SK-N-SH (cell line): ENCODE results near the gene SLC1A7. TPM values are rescaled to one million over a fixed set of nuclear protein-coding genes. Genes with fewer than 3 reads are reported as not detected.

Source experiments
- CTCF ChIA-PET: fragments of 300-600, 350-600 bp; formaldehyde crosslinking; extraction: SDS; loops from one replicate; lab custom pipeline; 2021; lab: Yijun Ruan, JAX
- POLR2A ChIA-PET: fragments of 350-600 bp; sonication (Branson Sonifier 250); formaldehyde crosslinking; extraction: SDS; loops from one replicate; lab custom pipeline; 2020; ENCODE audit warnings: antibody characterized with exemption, inconsistent platforms; lab: Yijun Ruan, JAX
- DNase-seq: peaks from one replicate; pipeline ENCODE4 v3.0.0; 2012
- H2AFZ ChIP-seq: fragments of 200-600 bp; sonication (generic); 2 replicates; pipeline ENCODE4 v1.8.1; 2016; ENCODE audit warnings: antibody characterized with exemption, mild to moderate bottlenecking, low read depth
- H3F3A ChIP-seq: fragments of 200-600 bp; sonication (generic); replicated peaks from 2 replicates; pipeline ENCODE3; 2016; ENCODE audit warnings: antibody characterized with exemption, mild to moderate bottlenecking; ENCODE audit not compliant: insufficient read depth
- H3K27ac ChIP-seq, 2 experiments: fragments of 200-500 bp in 1 of 2; fragments of 200-600 bp in 1 of 2; sonication (Bioruptor generic) in 1 of 2; sonication (generic), shearing (Covaris generic) in 1 of 2; 2 replicates each; pipeline versions ENCODE4 v1.5.1 to v1.6.1; 2014 to 2016; ENCODE audit warnings: low read depth in 2 of 2, inconsistent platforms in 1 of 2, low read length in 1 of 2, mild to moderate bottlenecking in 1 of 2, mixed read lengths in 1 of 2
- H3K27me3 ChIP-seq: fragments of 200-600 bp; sonication (generic), shearing (Covaris generic); 2 replicates; pipeline ENCODE4 v1.6.1; 2016; ENCODE audit warnings: mixed run types; ENCODE audit not compliant: insufficient read depth
- H3K36me3 ChIP-seq, 2 experiments: fragments of 200-500 bp in 1 of 2; fragments of 200-600 bp in 1 of 2; sonication (Bioruptor generic) in 1 of 2; sonication (generic) in 1 of 2; replicated peaks in 1 of 2; 2 replicates each; pipeline versions ENCODE3 to v1.5.1; 2014 to 2016; ENCODE audit warnings: low read length in 1 of 2, mild to moderate bottlenecking in 1 of 2; ENCODE audit not compliant: insufficient read depth in 2 of 2, control insufficient read depth in 1 of 2
- H3K4me1 ChIP-seq, 2 experiments: fragments of 200-500 bp in 1 of 2; fragments of 200-600 bp in 1 of 2; sonication (Bioruptor generic) in 1 of 2; sonication (generic), shearing (Covaris generic) in 1 of 2; 2 replicates each; pipeline versions ENCODE4 v1.5.1 to v1.6.1; 2014 to 2016; ENCODE audit warnings: low read depth in 1 of 2, low read length in 1 of 2, mixed run types in 1 of 2; ENCODE audit not compliant: insufficient read depth in 2 of 2, control insufficient read depth in 1 of 2
- H3K4me2 ChIP-seq: fragments of 200-600 bp; sonication (generic), shearing (Covaris generic); 2 replicates; pipeline ENCODE4 v1.6.1; 2017; ENCODE audit warnings: mixed run types
- H3K4me3 ChIP-seq, 2 experiments: fragments of 200-500 bp in 1 of 2; fragments of 200-600 bp in 1 of 2; sonication (Bioruptor generic) in 1 of 2; sonication (generic), shearing (Covaris generic) in 1 of 2; 2 replicates each; pipeline versions ENCODE4 v1.5.1 to v1.8.1; 2014 to 2016; ENCODE audit warnings: low read depth in 2 of 2, inconsistent platforms in 1 of 2, low read length in 1 of 2, mild to moderate bottlenecking in 1 of 2, mixed read lengths in 1 of 2, moderate library complexity in 1 of 2
- H3K79me2 ChIP-seq: fragments of 200-600 bp; sonication (generic); 2 replicates; pipeline ENCODE4 v1.8.1; 2017; ENCODE audit warnings: mild to moderate bottlenecking; ENCODE audit not compliant: insufficient read depth
- H3K9ac ChIP-seq: fragments of 200-600 bp; sonication (generic); 2 replicates; pipeline ENCODE4 v1.6.1; 2017; ENCODE audit warnings: mixed run types
- H3K9me2 ChIP-seq: fragments of 200-600 bp; sonication (generic); 2 replicates; pipeline ENCODE4 v1.6.1; 2017; ENCODE audit warnings: mixed run types
- H3K9me3 ChIP-seq: fragments of 200-600 bp; sonication (generic); 2 replicates; pipeline ENCODE4 v1.6.1; 2017; ENCODE audit warnings: mixed run types, mild to moderate bottlenecking, moderate library complexity
- H4K20me1 ChIP-seq: fragments of 200-600 bp; sonication (generic); 2 replicates; pipeline ENCODE4 v1.6.1; 2017; ENCODE audit warnings: mild to moderate bottlenecking, mixed run types; ENCODE audit not compliant: insufficient read depth
- EZH2phosphoT487 ChIP-seq: fragments of 200-600 bp; sonication (generic); IDR thresholded peaks from 2 replicates; pipeline ENCODE4 v1.6.1; 2017; ENCODE audit warnings: low read depth, mixed run types, mild to moderate bottlenecking, antibody characterized with exemption, moderate library complexity, borderline replicate concordance
- FOSL2 ChIP-seq: IDR thresholded peaks from 2 replicates; pipeline ENCODE4 v1.4.0; 2012; ENCODE audit warnings: low read depth, mild to moderate bottlenecking, moderate library complexity, borderline replicate concordance
- GABPA ChIP-seq: IDR thresholded peaks from 2 replicates; pipeline ENCODE4 v1.4.0; 2012; ENCODE audit warnings: low read depth, mild to moderate bottlenecking
- JUND ChIP-seq: IDR thresholded peaks from 2 replicates; pipeline ENCODE4 v1.4.0; 2012
- POLR2AphosphoS5 ChIP-seq: IDR thresholded peaks from 2 replicates; pipeline ENCODE4 v1.6.1; 2012; ENCODE audit warnings: low read depth, low read length
- RCOR1 ChIP-seq: fragments of 150-350 bp; IDR thresholded peaks from 2 replicates; pipeline ENCODE4 v1.6.1; 2017; ENCODE audit warnings: antibody characterized with exemption, low read length
- TCF12 ChIP-seq: IDR thresholded peaks from 2 replicates; pipeline ENCODE4 v1.4.0; 2012
- TEAD4 ChIP-seq: IDR thresholded peaks from 2 replicates; pipeline ENCODE4 v1.4.0; 2012; ENCODE audit warnings: mild to moderate bottlenecking, borderline replicate concordance; ENCODE audit not compliant: insufficient read depth
- WGBS: methylation state at CpG from one replicate; pipeline ENCODE4 v1.1.6; 2017; ENCODE audit warnings: low lambda C conversion rate; 5-methylcytosine and 5-hydroxymethylcytosine counted together
- polyA plus RNA-seq, 3 experiments: library from polyadenylated mRNA; depleted of rRNA; stranded (reverse); fragments of >200 nt; gene quantifications; 2 replicates each; pipeline ENCODE4 v1.2.3, GENCODE V29; 2012
- TF ChIP-seq, protein P1 (sequence below): IDR thresholded peaks from 2 replicates; pipeline ENCODE4 v1.6.1; 2012; ENCODE audit warnings: mild to moderate bottlenecking, low read depth, low read length, moderate library complexity
- TF ChIP-seq, protein P2 (sequence below): fragments of 150-350 bp; IDR thresholded peaks from 2 replicates; pipeline ENCODE4 v1.6.1; 2016; ENCODE audit warnings: mild to moderate bottlenecking, low read depth, low read length
- TF ChIP-seq, protein P3 (sequence below): IDR thresholded peaks from 2 replicates; pipeline ENCODE4; 2012
- TF ChIP-seq, protein P4 (sequence below): IDR thresholded peaks from 2 replicates; pipeline ENCODE4 v1.4.0; 2012; ENCODE audit warnings: low read depth, borderline replicate concordance

SLC1A7 gene
- polyA plus RNA-seq, 1 of the 3 experiments (the other 2 are of a cell fraction) = not detected

DNA sequence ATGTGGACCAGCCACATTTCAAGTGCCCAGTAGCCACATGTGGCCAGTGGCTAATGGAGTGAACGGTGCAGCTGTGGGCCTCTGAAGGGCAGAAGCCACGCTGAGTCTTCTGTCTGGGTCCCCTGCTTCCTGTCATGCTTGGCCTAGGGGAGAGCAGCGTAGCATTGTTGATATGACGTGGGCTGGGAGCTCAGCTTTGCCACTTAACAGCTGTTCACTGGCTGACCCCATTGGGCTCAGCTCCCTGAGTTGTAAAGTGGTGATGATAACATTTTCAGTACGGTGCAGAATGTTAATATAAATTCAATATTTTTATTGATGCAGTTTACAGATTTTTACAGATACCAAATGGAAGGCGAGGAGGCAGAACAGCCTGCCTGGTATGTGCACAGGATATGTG, 76.0 kb downstream of the SLC1A7 start:
- Histone ChIP-seq H2AFZ (no peak overlapping the region), H3K27ac (no peak overlapping the region), H3F3A (no peaks in the 10 kb centered on the region)
- TF ChIP-seq GABPA (no peak), FOSL2 (no peak), TEAD4 (no peak)
- TF ChIP-seq, all 33 proteins: peak for 0
- H3K4me2 ChIP-seq = no peak overlapping the region
- H3K27me3 ChIP-seq = no peaks in the 10 kb centered on the region
- WGBS = 84% methylated on average over 6 of the region's 6 CpGs
- H3K9me2 ChIP-seq = no peaks in the 10 kb centered on the region
- peaks cover 3 to 23% of the 10 kb centered on the region in 2 experiments; a peak in 2 of 4 replicates for H3K4me1 ChIP-seq
- no peaks in the 10 kb centered on the region for H3K79me2 ChIP-seq
- no peak overlapping the region for H3K4me3 ChIP-seq
- H3K36me3 ChIP-seq = no peaks in the 10 kb centered on the region
- no peaks in the 10 kb centered on the region for H3K9me3 ChIP-seq
- ChIA-PET CTCF (interaction anchor here (0.8 kb wide), 1 partner anchor 52 kb away, joined by 3 read pairs; no protein-coding TSS in a partner anchor), POLR2A (no interaction called here)
- H4K20me1 ChIP-seq = no peaks in the 10 kb centered on the region
- peak; percentile 32 for DNase-seq
- H3K9ac ChIP-seq = no peak overlapping the region

DNA sequence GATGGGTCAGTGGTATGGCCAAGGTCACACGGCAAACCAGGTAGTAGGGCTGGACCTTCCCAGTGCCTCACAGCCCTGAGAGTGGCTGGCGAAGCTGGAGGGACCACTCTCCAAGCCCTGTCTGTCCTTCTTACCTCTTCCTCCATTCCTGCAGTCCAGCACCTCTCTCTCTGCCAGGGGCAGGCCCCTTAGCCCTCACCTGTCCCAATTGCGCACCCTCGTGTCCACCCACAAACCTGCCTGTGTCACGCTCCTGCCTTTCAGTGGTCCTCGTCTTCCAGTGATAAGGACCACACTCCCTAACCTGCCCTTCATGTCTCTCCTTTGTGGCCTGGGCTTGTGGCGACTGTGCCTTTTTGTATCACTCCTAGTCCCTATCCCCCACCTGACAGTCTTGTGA, 77.0 kb downstream of the SLC1A7 start:
- no peak for DNase-seq
- Histone ChIP-seq H3K36me3 (no peaks in the 10 kb centered on the region), H2AFZ (no peak overlapping the region), H3K4me3 (no peak overlapping the region), H3K79me2 (no peaks in the 10 kb centered on the region), H4K20me1 (no peaks in the 10 kb centered on the region), H3K27me3 (no peaks in the 10 kb centered on the region), H3K4me2 (no peak overlapping the region)
- POLR2A ChIA-PET = no interaction called here
- TF ChIP-seq, protein P1, sequence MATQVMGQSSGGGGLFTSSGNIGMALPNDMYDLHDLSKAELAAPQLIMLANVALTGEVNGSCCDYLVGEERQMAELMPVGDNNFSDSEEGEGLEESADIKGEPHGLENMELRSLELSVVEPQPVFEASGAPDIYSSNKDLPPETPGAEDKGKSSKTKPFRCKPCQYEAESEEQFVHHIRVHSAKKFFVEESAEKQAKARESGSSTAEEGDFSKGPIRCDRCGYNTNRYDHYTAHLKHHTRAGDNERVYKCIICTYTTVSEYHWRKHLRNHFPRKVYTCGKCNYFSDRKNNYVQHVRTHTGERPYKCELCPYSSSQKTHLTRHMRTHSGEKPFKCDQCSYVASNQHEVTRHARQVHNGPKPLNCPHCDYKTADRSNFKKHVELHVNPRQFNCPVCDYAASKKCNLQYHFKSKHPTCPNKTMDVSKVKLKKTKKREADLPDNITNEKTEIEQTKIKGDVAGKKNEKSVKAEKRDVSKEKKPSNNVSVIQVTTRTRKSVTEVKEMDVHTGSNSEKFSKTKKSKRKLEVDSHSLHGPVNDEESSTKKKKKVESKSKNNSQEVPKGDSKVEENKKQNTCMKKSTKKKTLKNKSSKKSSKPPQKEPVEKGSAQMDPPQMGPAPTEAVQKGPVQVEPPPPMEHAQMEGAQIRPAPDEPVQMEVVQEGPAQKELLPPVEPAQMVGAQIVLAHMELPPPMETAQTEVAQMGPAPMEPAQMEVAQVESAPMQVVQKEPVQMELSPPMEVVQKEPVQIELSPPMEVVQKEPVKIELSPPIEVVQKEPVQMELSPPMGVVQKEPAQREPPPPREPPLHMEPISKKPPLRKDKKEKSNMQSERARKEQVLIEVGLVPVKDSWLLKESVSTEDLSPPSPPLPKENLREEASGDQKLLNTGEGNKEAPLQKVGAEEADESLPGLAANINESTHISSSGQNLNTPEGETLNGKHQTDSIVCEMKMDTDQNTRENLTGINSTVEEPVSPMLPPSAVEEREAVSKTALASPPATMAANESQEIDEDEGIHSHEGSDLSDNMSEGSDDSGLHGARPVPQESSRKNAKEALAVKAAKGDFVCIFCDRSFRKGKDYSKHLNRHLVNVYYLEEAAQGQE = no peak
- TF ChIP-seq TCF12 = no peak
- TF ChIP-seq POLR2AphosphoS5 = no peak
- TF ChIP-seq, protein P2, sequence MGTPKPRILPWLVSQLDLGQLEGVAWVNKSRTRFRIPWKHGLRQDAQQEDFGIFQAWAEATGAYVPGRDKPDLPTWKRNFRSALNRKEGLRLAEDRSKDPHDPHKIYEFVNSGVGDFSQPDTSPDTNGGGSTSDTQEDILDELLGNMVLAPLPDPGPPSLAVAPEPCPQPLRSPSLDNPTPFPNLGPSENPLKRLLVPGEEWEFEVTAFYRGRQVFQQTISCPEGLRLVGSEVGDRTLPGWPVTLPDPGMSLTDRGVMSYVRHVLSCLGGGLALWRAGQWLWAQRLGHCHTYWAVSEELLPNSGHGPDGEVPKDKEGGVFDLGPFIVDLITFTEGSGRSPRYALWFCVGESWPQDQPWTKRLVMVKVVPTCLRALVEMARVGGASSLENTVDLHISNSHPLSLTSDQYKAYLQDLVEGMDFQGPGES = no peak
- no peak for TF ChIP-seq JUND
- TF ChIP-seq RCOR1 = no peak
- TF ChIP-seq, protein P3, sequence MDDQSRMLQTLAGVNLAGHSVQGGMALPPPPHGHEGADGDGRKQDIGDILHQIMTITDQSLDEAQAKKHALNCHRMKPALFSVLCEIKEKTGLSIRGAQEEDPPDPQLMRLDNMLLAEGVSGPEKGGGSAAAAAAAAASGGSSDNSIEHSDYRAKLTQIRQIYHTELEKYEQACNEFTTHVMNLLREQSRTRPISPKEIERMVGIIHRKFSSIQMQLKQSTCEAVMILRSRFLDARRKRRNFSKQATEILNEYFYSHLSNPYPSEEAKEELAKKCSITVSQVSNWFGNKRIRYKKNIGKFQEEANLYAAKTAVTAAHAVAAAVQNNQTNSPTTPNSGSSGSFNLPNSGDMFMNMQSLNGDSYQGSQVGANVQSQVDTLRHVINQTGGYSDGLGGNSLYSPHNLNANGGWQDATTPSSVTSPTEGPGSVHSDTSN = no peak
- no peak for TF ChIP-seq EZH2phosphoT487
- no peak for TF ChIP-seq TEAD4
- TF ChIP-seq, protein P4, sequence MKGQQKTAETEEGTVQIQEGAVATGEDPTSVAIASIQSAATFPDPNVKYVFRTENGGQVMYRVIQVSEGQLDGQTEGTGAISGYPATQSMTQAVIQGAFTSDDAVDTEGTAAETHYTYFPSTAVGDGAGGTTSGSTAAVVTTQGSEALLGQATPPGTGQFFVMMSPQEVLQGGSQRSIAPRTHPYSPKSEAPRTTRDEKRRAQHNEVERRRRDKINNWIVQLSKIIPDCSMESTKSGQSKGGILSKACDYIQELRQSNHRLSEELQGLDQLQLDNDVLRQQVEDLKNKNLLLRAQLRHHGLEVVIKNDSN = no peak
- TF ChIP-seq, all 33 proteins: peak for 0
- Histone ChIP-seq H3F3A (no peaks in the 10 kb centered on the region), H3K9me2 (no peaks in the 10 kb centered on the region), H3K9ac (no peak overlapping the region), H3K4me1 (peaks cover 3 to 23% of the 10 kb centered on the region in 2 experiments; a peak in 2 of 4 replicates), H3K9me3 (no peaks in the 10 kb centered on the region), H3K27ac (no peak overlapping the region)
- WGBS = 95% methylated on average over 7 of the region's 7 CpGs
- CTCF ChIA-PET = no interaction called here
